Activated CD8-positive, alpha-beta memory T cell treated with anti-CD3 and anti-CD28 coated beads, Interleukin-2, amount 50 U/mL, for 1 hour (primary cell): ENCODE data around the gene ZNF407.
"Not testable (repeated sequence)": the region's sequence is repeated elsewhere in the genome, so short reads cannot be mapped to it uniquely, and the experiment has no call there.

Source experiments
- DNase-seq: peaks from one replicate; pipeline ENCODE4 v3.0.0-alpha.2; 2020; ENCODE audit errors: extremely low read depth

The ZNF407 gene

GRCh38 chr18:75100832-75101630, 503.4 kb downstream of the ZNF407 start:
- DNase-seq, result no peak

GRCh38 chr18:75101916-75102315, 504.2 kb downstream of the ZNF407 start:
- no peak for DNase-seq

- not testable (repeated sequence) for DNase-seq
Observed at GRCh38 chr18:75104029-75104428, 506.4 kb downstream of the ZNF407 start.

GRCh38 chr18:75104483-75104882, 506.8 kb downstream of the ZNF407 start:
- no peak for DNase-seq

- DNase-seq, result no peak
Observed at GRCh38 chr18:75105551-75106254, 508.0 kb downstream of the ZNF407 start.

GRCh38 chr18:75106746-75107145, 509.1 kb downstream of the ZNF407 start:
- no peak for DNase-seq

- DNase-seq, result no peak
Observed at GRCh38 chr18:75107196-75107930, 509.7 kb downstream of the ZNF407 start.

- no peak for DNase-seq
Observed at GRCh38 chr18:75107931-75108276, 510.2 kb downstream of the ZNF407 start.

- DNase-seq, result no peak
Observed at GRCh38 chr18:75108579-75109318, 511.1 kb downstream of the ZNF407 start.

- no peak for DNase-seq
Observed at GRCh38 chr18:75109319-75109691, 511.6 kb downstream of the ZNF407 start.

- no peak for DNase-seq
Observed at GRCh38 chr18:75109819-75110218, 512.1 kb downstream of the ZNF407 start.

GRCh38 chr18:75110311-75110710, 512.6 kb downstream of the ZNF407 start:
- no peak for DNase-seq

- DNase-seq, result no peak
Observed at GRCh38 chr18:75110846-75111415, 513.3 kb downstream of the ZNF407 start.

GRCh38 chr18:75111760-75112159, 514.1 kb downstream of the ZNF407 start:
- DNase-seq, result no peak

- no peak for DNase-seq
Observed at GRCh38 chr18:75112186-75113096, 514.8 kb downstream of the ZNF407 start.

- DNase-seq, result no peak
Observed at GRCh38 chr18:75113455-75113854, 515.8 kb downstream of the ZNF407 start.

GRCh38 chr18:75114231-75114764, 516.6 kb downstream of the ZNF407 start:
- DNase-seq, result no peak
